ENCODE measurements around the gene ADAMTS17. TPM values are rescaled to one million over a fixed set of nuclear protein-coding genes. Genes with fewer than 3 reads are reported as not detected.

The ADAMTS17 gene
- total RNA-seq, 1 donor from 2014 or later = 1.5 TPM

DNA sequence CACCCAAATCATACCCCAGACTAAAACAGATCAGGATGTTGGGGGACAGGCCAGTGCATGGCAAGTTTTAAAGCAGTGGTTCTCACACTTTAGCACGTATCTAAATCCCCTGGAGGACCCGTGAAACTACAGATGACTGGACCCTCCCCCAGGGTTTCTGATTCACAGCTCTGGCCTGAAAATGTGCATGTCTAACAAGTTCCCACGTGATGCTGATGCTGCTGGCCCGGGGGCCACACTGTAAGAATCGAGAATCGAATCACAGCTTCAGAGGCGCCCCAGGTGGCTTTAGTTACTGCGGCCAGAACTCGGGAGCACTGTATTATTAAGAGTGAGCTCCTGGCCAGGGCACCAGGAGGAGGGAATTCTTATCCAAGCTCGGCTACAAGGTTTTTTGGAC, 11.6 kb downstream of the ADAMTS17 start:
- H3K4me1 Mint-ChIP-seq = peaks cover 3% of the 10 kb centered on the region

DNA sequence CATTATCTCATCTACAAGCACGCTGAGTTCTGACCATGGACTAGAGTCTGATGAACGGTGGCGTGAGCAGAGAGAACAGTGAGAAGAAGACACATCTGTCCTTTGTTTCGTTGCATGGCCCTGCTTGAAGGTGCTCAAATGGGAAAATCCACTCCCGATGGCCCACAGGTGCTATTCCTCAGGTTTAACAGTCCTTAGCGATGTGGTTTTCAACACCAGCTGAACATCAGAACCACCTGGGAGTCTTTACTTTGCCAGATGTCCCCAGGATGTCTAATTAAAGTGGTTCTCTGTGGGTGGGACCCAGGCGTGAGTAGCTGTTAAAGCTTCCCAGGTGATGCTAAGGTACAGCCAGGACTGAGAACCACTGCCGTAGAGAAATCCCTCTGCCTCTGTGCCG, 13.0 kb downstream of the ADAMTS17 start:
- no peaks in the 10 kb centered on the region for H3K27me3 Mint-ChIP-seq (ENCODE audit: insufficient read depth, low read depth)
- H3K9me3 ChIP-seq (ENCODE audit: low read depth) = no peaks in the 10 kb centered on the region
- H3K36me3 ChIP-seq = no peaks in the 10 kb centered on the region
- no peak for TF ChIP-seq EZH2phosphoT487 (IDR thresholded peaks at IDR 0.05)
- no peak for TF ChIP-seq EZH2 (IDR thresholded peaks at IDR 0.05)
- no peak for TF ChIP-seq CTCF (IDR thresholded peaks at IDR 0.05)
- no peak overlapping the region for H3K27ac Mint-ChIP-seq
- H3K4me1 ChIP-seq = no peaks in the 10 kb centered on the region
- H4K20me1 ChIP-seq (ENCODE audit: low read depth) = no peaks in the 10 kb centered on the region
- H3K27me3 ChIP-seq = no peaks in the 10 kb centered on the region
- no peaks in the 10 kb centered on the region for H3K4me1 Mint-ChIP-seq
- DNase-seq (ENCODE audit: low spot score) = no peak
- no peaks in the 10 kb centered on the region for H3K79me2 ChIP-seq (ENCODE audit: low read depth)
- no peak overlapping the region for H3K4me3 ChIP-seq
- no peak overlapping the region for H3K27ac ChIP-seq
- H3K36me3 Mint-ChIP-seq = no peaks in the 10 kb centered on the region
- no peaks in the 10 kb centered on the region for H3K9me3 Mint-ChIP-seq
- H2AFZ ChIP-seq (replicated peaks) = no peak overlapping the region
- no peak overlapping the region for H3K9ac ChIP-seq
- H3K4me3 Mint-ChIP-seq = no peak overlapping the region
- H3F3A ChIP-seq (ENCODE audit: low read depth) = no peaks in the 10 kb centered on the region
- no peak overlapping the region for H3K4me2 ChIP-seq

More for the DNA sequence above, 11.6 kb downstream of the ADAMTS17 start:
- Histone ChIP-seq H3K9me3 (ENCODE audit: low read depth) (no peaks in the 10 kb centered on the region), H3K36me3 (no peaks in the 10 kb centered on the region), H3K4me3 (no peak overlapping the region), H3K9ac (no peak overlapping the region), H4K20me1 (ENCODE audit: low read depth) (no peaks in the 10 kb centered on the region), H3K4me1 (no peaks in the 10 kb centered on the region), H2AFZ (replicated peaks) (no peak overlapping the region), H3K27me3 (no peaks in the 10 kb centered on the region), H3F3A (ENCODE audit: low read depth) (no peaks in the 10 kb centered on the region), H3K79me2 (ENCODE audit: low read depth) (no peaks in the 10 kb centered on the region), H3K4me2 (no peak overlapping the region), H3K27ac (no peak overlapping the region)
- no peak overlapping the region for H3K27ac Mint-ChIP-seq
- no peaks in the 10 kb centered on the region for H3K27me3 Mint-ChIP-seq (ENCODE audit: insufficient read depth, low read depth)
- no peak for TF ChIP-seq EZH2 (IDR thresholded peaks at IDR 0.05)
- no peak for TF ChIP-seq CTCF (IDR thresholded peaks at IDR 0.05)
- no peak for TF ChIP-seq EZH2phosphoT487 (IDR thresholded peaks at IDR 0.05)
- no peaks in the 10 kb centered on the region for H3K36me3 Mint-ChIP-seq
- H3K4me3 Mint-ChIP-seq = no peak overlapping the region
- H3K9me3 Mint-ChIP-seq = no peaks in the 10 kb centered on the region
- no peak for DNase-seq (ENCODE audit: low spot score)

- Mint-ChIP-seq H3K4me3 (no peak overlapping the region), H3K9me3 (peaks cover 6% of the 10 kb centered on the region), H3K4me1 (no peaks in the 10 kb centered on the region), H3K27ac (no peak overlapping the region), H3K27me3 (ENCODE audit: insufficient read depth, low read depth) (peaks cover 3% of the 10 kb centered on the region), H3K36me3 (no peaks in the 10 kb centered on the region)
- Histone ChIP-seq H3K4me3 (no peak overlapping the region), H3K4me2 (no peak overlapping the region), H3F3A (ENCODE audit: low read depth) (no peaks in the 10 kb centered on the region), H3K36me3 (no peaks in the 10 kb centered on the region), H3K27me3 (no peaks in the 10 kb centered on the region), H2AFZ (replicated peaks) (no peak overlapping the region), H3K4me1 (no peaks in the 10 kb centered on the region), H3K9me3 (ENCODE audit: low read depth) (no peaks in the 10 kb centered on the region), H4K20me1 (ENCODE audit: low read depth) (no peaks in the 10 kb centered on the region), H3K9ac (no peak overlapping the region), H3K27ac (no peak overlapping the region), H3K79me2 (ENCODE audit: low read depth) (no peaks in the 10 kb centered on the region)
- TF ChIP-seq EZH2 (IDR thresholded peaks at IDR 0.05) (no peak), CTCF (IDR thresholded peaks at IDR 0.05) (no peak), EZH2phosphoT487 (IDR thresholded peaks at IDR 0.05) (no peak)
- no peak for DNase-seq (ENCODE audit: low spot score)
Observed at GRCh38 chr15:100318880-100319279, 22.9 kb downstream of the ADAMTS17 start.

Data from neural progenitor cell (in vitro differentiated cells).